ENCODE measurements around the gene FEM1C.

GRCh38 chr5:115522832-115523403, 21.7 kb downstream of the FEM1C start:
- TF ChIP-seq, protein P1, sequence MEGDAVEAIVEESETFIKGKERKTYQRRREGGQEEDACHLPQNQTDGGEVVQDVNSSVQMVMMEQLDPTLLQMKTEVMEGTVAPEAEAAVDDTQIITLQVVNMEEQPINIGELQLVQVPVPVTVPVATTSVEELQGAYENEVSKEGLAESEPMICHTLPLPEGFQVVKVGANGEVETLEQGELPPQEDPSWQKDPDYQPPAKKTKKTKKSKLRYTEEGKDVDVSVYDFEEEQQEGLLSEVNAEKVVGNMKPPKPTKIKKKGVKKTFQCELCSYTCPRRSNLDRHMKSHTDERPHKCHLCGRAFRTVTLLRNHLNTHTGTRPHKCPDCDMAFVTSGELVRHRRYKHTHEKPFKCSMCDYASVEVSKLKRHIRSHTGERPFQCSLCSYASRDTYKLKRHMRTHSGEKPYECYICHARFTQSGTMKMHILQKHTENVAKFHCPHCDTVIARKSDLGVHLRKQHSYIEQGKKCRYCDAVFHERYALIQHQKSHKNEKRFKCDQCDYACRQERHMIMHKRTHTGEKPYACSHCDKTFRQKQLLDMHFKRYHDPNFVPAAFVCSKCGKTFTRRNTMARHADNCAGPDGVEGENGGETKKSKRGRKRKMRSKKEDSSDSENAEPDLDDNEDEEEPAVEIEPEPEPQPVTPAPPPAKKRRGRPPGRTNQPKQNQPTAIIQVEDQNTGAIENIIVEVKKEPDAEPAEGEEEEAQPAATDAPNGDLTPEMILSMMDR (tag by site-specific recombination; IDR thresholded peaks at IDR 0.05), result no peak
- no peak for TF ChIP-seq ZNF404 (tag by site-specific recombination; IDR thresholded peaks at IDR 0.05)
- no peak for TF ChIP-seq ZNF664 (tag by site-specific recombination; IDR thresholded peaks at IDR 0.05)
- no peak for TF ChIP-seq ZBTB44 (tag by site-specific recombination; IDR thresholded peaks at IDR 0.05)
- no peak for TF ChIP-seq ZNF558 (tag by site-specific recombination; IDR thresholded peaks at IDR 0.05)
- TF ChIP-seq ZNF510 (tag by site-specific recombination; IDR thresholded peaks at IDR 0.05; ENCODE audit: insufficient replicate concordance), result no peak
- TF ChIP-seq SETDB1 (IDR thresholded peaks at IDR 0.05; ENCODE audit: insufficient read length, low read length), result no peak
- TF ChIP-seq SP2 (tag by site-specific recombination; IDR thresholded peaks at IDR 0.05), result no peak
- no peak for TF ChIP-seq ZBTB1 (tag by site-specific recombination; IDR thresholded peaks at IDR 0.05)
- no peak for TF ChIP-seq ZNF621 (tag by site-specific recombination; IDR thresholded peaks at IDR 0.05)
- no peak for TF ChIP-seq ZNF280C (tag by site-specific recombination; IDR thresholded peaks at IDR 0.05)
- TF ChIP-seq ZNF394 (tag by site-specific recombination; IDR thresholded peaks at IDR 0.05; ENCODE audit: borderline replicate concordance), result no peak
- no peak for TF ChIP-seq MEIS1 (CRISPR knock-in tag; IDR thresholded peaks at IDR 0.05; ENCODE audit: borderline replicate concordance)
- TF ChIP-seq HOXA7 (CRISPR knock-in tag; IDR thresholded peaks at IDR 0.05; ENCODE audit: borderline replicate concordance), result no peak
